ENCODE data around the gene TROAP.
A peak's percentile ranks its signal among the peaks of the same experiment; 100 is the strongest.

DNA sequence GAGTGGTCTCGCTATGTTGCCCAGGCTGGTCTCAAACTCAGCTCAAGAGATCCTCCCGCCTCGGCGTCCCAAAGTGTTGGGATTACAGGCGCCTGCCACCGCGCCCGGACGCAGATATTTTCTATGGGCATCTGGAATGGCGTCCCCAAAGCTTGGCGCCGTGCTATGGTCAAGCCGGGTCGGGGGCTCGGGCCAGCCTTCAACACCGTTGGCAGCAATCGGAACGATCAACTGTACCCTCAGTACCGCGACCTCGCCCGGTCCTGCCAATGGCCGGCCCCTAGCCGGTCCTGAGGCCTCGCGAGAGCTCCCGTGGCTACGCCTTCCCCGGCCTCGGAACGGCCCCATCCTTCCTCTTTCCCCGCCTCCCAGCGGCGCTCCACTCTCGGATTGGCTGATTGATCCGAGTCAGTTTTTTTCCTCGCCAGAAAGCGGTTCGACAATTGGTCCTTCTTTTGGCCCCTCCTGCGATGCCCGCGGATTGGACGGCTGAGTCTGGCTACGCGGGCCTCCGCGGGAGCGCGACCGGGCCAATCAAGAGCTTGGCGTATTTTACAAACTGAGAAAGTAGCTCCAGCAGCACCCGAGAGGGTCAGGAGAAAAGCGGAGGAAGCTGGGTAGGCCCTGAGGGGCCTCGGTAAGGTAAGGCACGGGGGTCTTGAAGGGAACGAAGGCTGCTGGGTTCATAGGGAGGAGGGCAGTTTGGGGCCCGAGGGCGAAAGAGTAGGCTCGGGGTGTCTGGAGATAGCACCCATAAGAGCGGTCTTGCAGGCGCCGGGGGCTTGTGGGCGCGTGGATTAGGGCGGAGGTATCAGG is at the start of gene TROAP:
- TF ChIP-seq, protein P1, sequence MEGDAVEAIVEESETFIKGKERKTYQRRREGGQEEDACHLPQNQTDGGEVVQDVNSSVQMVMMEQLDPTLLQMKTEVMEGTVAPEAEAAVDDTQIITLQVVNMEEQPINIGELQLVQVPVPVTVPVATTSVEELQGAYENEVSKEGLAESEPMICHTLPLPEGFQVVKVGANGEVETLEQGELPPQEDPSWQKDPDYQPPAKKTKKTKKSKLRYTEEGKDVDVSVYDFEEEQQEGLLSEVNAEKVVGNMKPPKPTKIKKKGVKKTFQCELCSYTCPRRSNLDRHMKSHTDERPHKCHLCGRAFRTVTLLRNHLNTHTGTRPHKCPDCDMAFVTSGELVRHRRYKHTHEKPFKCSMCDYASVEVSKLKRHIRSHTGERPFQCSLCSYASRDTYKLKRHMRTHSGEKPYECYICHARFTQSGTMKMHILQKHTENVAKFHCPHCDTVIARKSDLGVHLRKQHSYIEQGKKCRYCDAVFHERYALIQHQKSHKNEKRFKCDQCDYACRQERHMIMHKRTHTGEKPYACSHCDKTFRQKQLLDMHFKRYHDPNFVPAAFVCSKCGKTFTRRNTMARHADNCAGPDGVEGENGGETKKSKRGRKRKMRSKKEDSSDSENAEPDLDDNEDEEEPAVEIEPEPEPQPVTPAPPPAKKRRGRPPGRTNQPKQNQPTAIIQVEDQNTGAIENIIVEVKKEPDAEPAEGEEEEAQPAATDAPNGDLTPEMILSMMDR (conservative IDR thresholded peaks at IDR 0.05) = no peak
- TF ChIP-seq ZFX (IDR thresholded peaks at IDR 0.05) = peak; percentile 46; the same call in 1 of the 2 replicates

Data from C4-2B (cell line).